GM23338 (cell line): Measurements from ENCODE around the gene UBASH3B. TPM values are rescaled to one million over a fixed set of nuclear protein-coding genes. Genes with fewer than 3 reads are reported as not detected.

Experiments used
- ATAC-seq: fragments of 200-7000 bp; cut with Tn5 transposase; 3 replicates; pipeline ENCODE4 v1.9.1; 2020
- DNase-seq: peaks from one replicate; pipeline ENCODE4 v3.0.0-alpha.2; 2015; ENCODE audit warnings: low spot score
- H2AFZ ChIP-seq: fragments of 200-600 bp; sonication (generic); 2 replicates; pipeline ENCODE4 v1.8.0; 2016; ENCODE audit warnings: antibody characterized with exemption, mild to moderate bottlenecking, moderate library complexity
- H3F3A ChIP-seq: fragments of 200-600 bp; sonication (generic); replicated peaks from 2 replicates; pipeline ENCODE4 v1.8.0; 2017; ENCODE audit warnings: antibody characterized with exemption, mixed run types, low read depth
- H3K27ac ChIP-seq: fragments of 200-600 bp; sonication (generic); 2 replicates; pipeline ENCODE4 v1.6.1; 2016; ENCODE audit warnings: low read depth
- H3K27me3 ChIP-seq: fragments of 200-600 bp; sonication (generic); 2 replicates; pipeline ENCODE4 v1.8.0; 2016; ENCODE audit warnings: mild to moderate bottlenecking, mixed run types, moderate library complexity; ENCODE audit not compliant: insufficient read depth
- H3K36me3 ChIP-seq: fragments of 200-600 bp; sonication (generic); 2 replicates; pipeline ENCODE4 v1.8.0; 2016; ENCODE audit warnings: mild to moderate bottlenecking; ENCODE audit not compliant: insufficient read depth
- H3K4me1 ChIP-seq: fragments of 200-600 bp; sonication (generic); 2 replicates; pipeline ENCODE4 v1.8.0; 2016; ENCODE audit warnings: mild to moderate bottlenecking, moderate library complexity; ENCODE audit not compliant: insufficient read depth
- H3K4me2 ChIP-seq: fragments of 200-600 bp; sonication (generic); 2 replicates; pipeline ENCODE4 v1.7.1; 2017; ENCODE audit warnings: mixed run types
- H3K4me3 ChIP-seq: fragments of 200-600 bp; sonication (generic); 2 replicates; pipeline ENCODE4 v1.6.1; 2016; ENCODE audit warnings: mixed run types
- H3K79me2 ChIP-seq: fragments of 200-600 bp; sonication (generic); replicated peaks from 2 replicates; pipeline ENCODE4 v1.8.0; 2017; ENCODE audit warnings: mild to moderate bottlenecking; ENCODE audit not compliant: insufficient read depth
- H3K9me2 ChIP-seq: fragments of 200-600 bp; sonication (generic); 2 replicates; pipeline ENCODE4 v1.8.0; 2017; ENCODE audit not compliant: insufficient read depth
- H4K20me1 ChIP-seq: fragments of 200-600 bp; sonication (generic); replicated peaks from 2 replicates; pipeline ENCODE4 v1.8.0; 2017; ENCODE audit warnings: mild to moderate bottlenecking; ENCODE audit not compliant: insufficient read depth
- H3K27ac Mint-ChIP-seq: 2 replicates; pipeline ENCODE4 v1.8.0; 2020; ENCODE audit warnings: inconsistent platforms, mild to moderate bottlenecking, moderate library complexity, mixed read lengths
- H3K27me3 Mint-ChIP-seq: 3 replicates; pipeline ENCODE4 v1.8.0; 2022; ENCODE audit warnings: low read depth, mild to moderate bottlenecking, moderate library complexity, mixed read lengths, inconsistent platforms; ENCODE audit not compliant: insufficient read depth, poor library complexity
- H3K36me3 Mint-ChIP-seq: 3 replicates; pipeline ENCODE4 v1.8.0; 2021; ENCODE audit warnings: low read depth, mild to moderate bottlenecking, inconsistent platforms, moderate library complexity, mixed read lengths
- H3K4me1 Mint-ChIP-seq: 3 replicates; pipeline ENCODE4 v1.8.0; 2020; ENCODE audit warnings: mild to moderate bottlenecking, inconsistent platforms, mixed read lengths
- H3K4me3 Mint-ChIP-seq: 3 replicates; pipeline ENCODE4 v1.8.0; 2021; ENCODE audit warnings: moderate library complexity, mild to moderate bottlenecking, inconsistent platforms, mixed read lengths
- H3K9me3 Mint-ChIP-seq: 3 replicates; pipeline ENCODE4 v1.8.0; 2020; ENCODE audit warnings: moderate library complexity, mild to moderate bottlenecking, inconsistent platforms, mixed read lengths
- EZH2phosphoT487 ChIP-seq: fragments of 200-600 bp; sonication (generic); IDR thresholded peaks from one replicate; pipeline ENCODE4 v1.8.1; 2018; ENCODE audit warnings: antibody characterized with exemption; ENCODE audit not compliant: unreplicated experiment
- JUNB ChIP-seq: IDR thresholded peaks from one replicate; pipeline ENCODE4 v1.6.1; 2016; ENCODE audit warnings: antibody characterized with exemption; ENCODE audit not compliant: unreplicated experiment
- STAT1 ChIP-seq: IDR thresholded peaks from one replicate; pipeline ENCODE4 v1.6.1; 2016; ENCODE audit warnings: antibody characterized with exemption; ENCODE audit not compliant: unreplicated experiment
- ZNF114 ChIP-seq: fragments of 250-450 bp; sonication (Bioruptor Pico); IDR thresholded peaks from 2 replicates; pipeline ENCODE4 v1.5.0; 2020; ENCODE audit warnings: mild to moderate bottlenecking, moderate library complexity
- ZNF331 ChIP-seq: fragments of 250-450 bp; sonication (Bioruptor Pico); IDR thresholded peaks from 2 replicates; pipeline ENCODE4 v1.5.0; 2020; ENCODE audit warnings: low read depth, mild to moderate bottlenecking, moderate library complexity
- polyA plus RNA-seq: library from polyadenylated mRNA; unstranded; fragments of >200 nt; fragmentation: Nextera tagmentation; extraction: Ambion mirVana; gene quantifications from 2 replicates; pipeline ENCODE4 v1.2.1, GENCODE V29; 2016
- total RNA-seq: library from RNA; depleted of rRNA; stranded (reverse); fragments of >200 nt; shearing (Covaris generic); gene quantifications from 2 replicates; pipeline ENCODE4 v1.2.3, GENCODE V29; 2014
- TF ChIP-seq, protein P1 (sequence below): IDR thresholded peaks from one replicate; pipeline ENCODE4 v1.6.1; 2018; ENCODE audit warnings: antibody characterized with exemption; ENCODE audit not compliant: unreplicated experiment
- TF ChIP-seq, protein P2 (sequence below): fragments of 250-450 bp; sonication (Bioruptor Pico); IDR thresholded peaks from 2 replicates; pipeline ENCODE4 v1.5.0; 2020; ENCODE audit warnings: mild to moderate bottlenecking, moderate library complexity
- TF ChIP-seq, protein P3 (sequence below), 2 experiments: fragments of 200-600 bp in 1 of 2; sonication (generic) in 1 of 2; conservative IDR thresholded peaks; 2 replicates each; pipeline versions ENCODE4 v1.5.1 to v1.6.1; 2016 to 2017; ENCODE audit warnings: antibody characterized with exemption in 2 of 2, low read depth in 2 of 2, mild to moderate bottlenecking in 2 of 2, moderate library complexity in 1 of 2

UBASH3B gene
- total and polyA plus RNA-seq, 2 experiments from 2014 or later, result 2.1 to 12.0 TPM

DNA sequence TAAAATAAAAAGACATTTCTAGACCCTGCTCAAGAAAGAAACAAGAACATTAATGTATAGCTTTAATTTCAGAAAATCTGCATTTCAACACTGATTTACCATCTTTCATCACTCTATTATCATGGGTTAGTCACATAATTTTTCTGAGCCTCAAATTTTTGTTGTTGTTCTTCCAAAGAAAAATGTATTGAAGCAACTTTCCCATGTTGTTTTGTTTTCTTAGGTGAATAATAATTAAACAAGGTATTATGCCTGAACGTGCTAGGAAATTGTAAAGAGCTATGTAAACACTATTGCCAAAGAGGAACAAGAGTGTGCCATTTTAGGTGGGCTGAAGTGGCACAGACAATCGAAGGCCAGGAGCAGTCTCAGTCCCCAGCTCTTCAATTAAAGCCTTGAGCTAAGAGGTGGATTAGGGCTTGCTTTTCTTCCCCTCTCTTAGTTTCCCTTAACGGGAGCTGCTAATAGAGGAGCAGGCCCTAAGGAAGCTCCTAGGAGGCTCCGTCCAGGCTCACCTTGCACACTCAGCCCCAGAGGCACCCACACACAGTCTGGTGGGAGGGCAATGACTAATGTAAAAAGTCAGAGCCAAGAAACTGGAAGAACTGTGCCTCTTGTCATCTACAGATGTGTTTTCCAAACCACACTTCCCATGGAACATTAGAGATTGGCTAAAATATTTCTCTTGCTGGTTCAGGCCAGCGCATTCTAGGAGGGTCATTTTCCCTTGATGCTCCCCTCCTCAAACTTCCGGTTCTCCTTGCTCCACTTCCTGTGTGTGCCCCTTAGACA, 8.8 kb upstream of the UBASH3B start (continued):
- TF ChIP-seq, protein P1, sequence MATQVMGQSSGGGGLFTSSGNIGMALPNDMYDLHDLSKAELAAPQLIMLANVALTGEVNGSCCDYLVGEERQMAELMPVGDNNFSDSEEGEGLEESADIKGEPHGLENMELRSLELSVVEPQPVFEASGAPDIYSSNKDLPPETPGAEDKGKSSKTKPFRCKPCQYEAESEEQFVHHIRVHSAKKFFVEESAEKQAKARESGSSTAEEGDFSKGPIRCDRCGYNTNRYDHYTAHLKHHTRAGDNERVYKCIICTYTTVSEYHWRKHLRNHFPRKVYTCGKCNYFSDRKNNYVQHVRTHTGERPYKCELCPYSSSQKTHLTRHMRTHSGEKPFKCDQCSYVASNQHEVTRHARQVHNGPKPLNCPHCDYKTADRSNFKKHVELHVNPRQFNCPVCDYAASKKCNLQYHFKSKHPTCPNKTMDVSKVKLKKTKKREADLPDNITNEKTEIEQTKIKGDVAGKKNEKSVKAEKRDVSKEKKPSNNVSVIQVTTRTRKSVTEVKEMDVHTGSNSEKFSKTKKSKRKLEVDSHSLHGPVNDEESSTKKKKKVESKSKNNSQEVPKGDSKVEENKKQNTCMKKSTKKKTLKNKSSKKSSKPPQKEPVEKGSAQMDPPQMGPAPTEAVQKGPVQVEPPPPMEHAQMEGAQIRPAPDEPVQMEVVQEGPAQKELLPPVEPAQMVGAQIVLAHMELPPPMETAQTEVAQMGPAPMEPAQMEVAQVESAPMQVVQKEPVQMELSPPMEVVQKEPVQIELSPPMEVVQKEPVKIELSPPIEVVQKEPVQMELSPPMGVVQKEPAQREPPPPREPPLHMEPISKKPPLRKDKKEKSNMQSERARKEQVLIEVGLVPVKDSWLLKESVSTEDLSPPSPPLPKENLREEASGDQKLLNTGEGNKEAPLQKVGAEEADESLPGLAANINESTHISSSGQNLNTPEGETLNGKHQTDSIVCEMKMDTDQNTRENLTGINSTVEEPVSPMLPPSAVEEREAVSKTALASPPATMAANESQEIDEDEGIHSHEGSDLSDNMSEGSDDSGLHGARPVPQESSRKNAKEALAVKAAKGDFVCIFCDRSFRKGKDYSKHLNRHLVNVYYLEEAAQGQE, result no peak
- TF ChIP-seq JUNB (no peak), ZNF114 (no peak)

DNA sequence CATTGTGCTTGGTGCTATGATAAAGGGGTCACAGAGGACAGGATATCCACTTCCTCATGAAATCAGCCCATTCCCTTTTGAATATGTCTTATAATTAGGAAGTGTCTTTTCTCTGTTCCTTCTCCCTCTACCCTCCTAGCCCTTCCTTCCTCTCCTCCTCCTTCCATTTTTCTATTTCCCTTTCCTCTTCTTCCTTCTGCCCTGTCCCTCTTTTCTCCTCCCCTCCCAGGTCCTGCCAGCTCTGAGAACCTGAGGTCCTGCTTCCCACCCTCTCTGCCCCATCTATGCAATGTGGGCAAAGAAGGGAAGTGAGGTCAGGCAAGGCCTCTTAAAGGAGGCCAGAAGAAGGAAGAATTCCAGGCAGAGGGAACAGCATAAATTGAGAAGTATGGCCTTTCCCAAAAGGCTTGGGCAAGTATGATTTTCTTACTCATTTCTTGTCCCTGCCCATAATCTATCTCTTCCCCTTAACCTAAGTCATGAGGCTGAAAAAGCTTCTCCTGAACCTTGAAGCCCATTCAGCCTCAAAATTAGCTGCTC, 7.7 kb upstream of the UBASH3B start:
- H3K4me3 ChIP-seq, result no peak overlapping the region
- H3K4me2 ChIP-seq, result no peak overlapping the region
- peaks cover 8% of the 10 kb centered on the region for H3K27me3 Mint-ChIP-seq
- H2AFZ ChIP-seq, result no peak overlapping the region; the same call in 1 of the 2 replicates
- no peaks in the 10 kb centered on the region for H3K4me1 Mint-ChIP-seq
- H3K4me3 Mint-ChIP-seq, result no peak overlapping the region
- H3K36me3 ChIP-seq, result no peaks in the 10 kb centered on the region
- no peaks in the 10 kb centered on the region for H3K9me3 Mint-ChIP-seq
- H3K4me1 ChIP-seq, result no peaks in the 10 kb centered on the region
- H3K27ac Mint-ChIP-seq, result no peak overlapping the region
- H3K27me3 ChIP-seq, result no peaks in the 10 kb centered on the region
- H3K79me2 ChIP-seq, result no peaks in the 10 kb centered on the region
- H4K20me1 ChIP-seq, result no peaks in the 10 kb centered on the region
- DNase-seq (no peak), ATAC-seq (no peak)
- H3K27ac ChIP-seq, result no peak overlapping the region
- H3K36me3 Mint-ChIP-seq, result no peaks in the 10 kb centered on the region
- H3F3A ChIP-seq, result no peaks in the 10 kb centered on the region
- no peaks in the 10 kb centered on the region for H3K9me2 ChIP-seq
- TF ChIP-seq, protein P2, sequence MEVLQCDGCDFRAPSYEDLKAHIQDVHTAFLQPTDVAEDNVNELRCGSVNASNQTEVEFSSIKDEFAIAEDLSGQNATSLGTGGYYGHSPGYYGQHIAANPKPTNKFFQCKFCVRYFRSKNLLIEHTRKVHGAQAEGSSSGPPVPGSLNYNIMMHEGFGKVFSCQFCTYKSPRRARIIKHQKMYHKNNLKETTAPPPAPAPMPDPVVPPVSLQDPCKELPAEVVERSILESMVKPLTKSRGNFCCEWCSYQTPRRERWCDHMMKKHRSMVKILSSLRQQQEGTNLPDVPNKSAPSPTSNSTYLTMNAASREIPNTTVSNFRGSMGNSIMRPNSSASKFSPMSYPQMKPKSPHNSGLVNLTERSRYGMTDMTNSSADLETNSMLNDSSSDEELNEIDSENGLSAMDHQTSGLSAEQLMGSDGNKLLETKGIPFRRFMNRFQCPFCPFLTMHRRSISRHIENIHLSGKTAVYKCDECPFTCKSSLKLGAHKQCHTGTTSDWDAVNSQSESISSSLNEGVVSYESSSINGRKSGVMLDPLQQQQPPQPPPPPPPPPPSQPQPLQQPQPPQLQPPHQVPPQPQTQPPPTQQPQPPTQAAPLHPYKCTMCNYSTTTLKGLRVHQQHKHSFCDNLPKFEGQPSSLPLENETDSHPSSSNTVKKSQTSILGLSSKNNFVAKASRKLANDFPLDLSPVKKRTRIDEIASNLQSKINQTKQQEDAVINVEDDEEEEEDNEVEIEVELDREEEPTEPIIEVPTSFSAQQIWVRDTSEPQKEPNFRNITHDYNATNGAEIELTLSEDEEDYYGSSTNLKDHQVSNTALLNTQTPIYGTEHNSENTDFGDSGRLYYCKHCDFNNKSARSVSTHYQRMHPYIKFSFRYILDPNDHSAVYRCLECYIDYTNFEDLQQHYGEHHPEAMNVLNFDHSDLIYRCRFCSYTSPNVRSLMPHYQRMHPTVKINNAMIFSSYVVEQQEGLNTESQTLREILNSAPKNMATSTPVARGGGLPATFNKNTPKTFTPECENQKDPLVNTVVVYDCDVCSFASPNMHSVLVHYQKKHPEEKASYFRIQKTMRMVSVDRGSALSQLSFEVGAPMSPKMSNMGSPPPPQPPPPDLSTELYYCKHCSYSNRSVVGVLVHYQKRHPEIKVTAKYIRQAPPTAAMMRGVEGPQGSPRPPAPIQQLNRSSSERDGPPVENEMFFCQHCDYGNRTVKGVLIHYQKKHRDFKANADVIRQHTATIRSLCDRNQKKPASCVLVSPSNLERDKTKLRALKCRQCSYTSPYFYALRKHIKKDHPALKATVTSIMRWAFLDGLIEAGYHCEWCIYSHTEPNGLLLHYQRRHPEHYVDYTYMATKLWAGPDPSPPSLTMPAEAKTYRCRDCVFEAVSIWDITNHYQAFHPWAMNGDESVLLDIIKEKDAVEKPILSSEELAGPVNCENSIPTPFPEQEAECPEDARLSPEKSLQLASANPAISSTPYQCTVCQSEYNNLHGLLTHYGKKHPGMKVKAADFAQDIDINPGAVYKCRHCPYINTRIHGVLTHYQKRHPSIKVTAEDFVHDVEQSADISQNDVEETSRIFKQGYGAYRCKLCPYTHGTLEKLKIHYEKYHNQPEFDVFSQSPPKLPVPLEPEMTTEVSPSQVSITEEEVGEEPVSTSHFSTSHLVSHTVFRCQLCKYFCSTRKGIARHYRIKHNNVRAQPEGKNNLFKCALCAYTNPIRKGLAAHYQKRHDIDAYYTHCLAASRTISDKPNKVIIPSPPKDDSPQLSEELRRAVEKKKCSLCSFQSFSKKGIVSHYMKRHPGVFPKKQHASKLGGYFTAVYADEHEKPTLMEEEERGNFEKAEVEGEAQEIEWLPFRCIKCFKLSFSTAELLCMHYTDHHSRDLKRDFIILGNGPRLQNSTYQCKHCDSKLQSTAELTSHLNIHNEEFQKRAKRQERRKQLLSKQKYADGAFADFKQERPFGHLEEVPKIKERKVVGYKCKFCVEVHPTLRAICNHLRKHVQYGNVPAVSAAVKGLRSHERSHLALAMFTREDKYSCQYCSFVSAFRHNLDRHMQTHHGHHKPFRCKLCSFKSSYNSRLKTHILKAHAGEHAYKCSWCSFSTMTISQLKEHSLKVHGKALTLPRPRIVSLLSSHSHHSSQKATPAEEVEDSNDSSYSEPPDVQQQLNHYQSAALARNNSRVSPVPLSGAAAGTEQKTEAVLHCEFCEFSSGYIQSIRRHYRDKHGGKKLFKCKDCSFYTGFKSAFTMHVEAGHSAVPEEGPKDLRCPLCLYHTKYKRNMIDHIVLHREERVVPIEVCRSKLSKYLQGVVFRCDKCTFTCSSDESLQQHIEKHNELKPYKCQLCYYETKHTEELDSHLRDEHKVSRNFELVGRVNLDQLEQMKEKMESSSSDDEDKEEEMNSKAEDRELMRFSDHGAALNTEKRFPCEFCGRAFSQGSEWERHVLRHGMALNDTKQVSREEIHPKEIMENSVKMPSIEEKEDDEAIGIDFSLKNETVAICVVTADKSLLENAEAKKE, result no peak
- TF ChIP-seq EZH2phosphoT487 (no peak), ZNF331 (CRISPR knock-in tag) (no peak), STAT1 (no peak), ZNF114 (no peak)
- TF ChIP-seq, protein P1, result no peak
- TF ChIP-seq, protein P3, sequence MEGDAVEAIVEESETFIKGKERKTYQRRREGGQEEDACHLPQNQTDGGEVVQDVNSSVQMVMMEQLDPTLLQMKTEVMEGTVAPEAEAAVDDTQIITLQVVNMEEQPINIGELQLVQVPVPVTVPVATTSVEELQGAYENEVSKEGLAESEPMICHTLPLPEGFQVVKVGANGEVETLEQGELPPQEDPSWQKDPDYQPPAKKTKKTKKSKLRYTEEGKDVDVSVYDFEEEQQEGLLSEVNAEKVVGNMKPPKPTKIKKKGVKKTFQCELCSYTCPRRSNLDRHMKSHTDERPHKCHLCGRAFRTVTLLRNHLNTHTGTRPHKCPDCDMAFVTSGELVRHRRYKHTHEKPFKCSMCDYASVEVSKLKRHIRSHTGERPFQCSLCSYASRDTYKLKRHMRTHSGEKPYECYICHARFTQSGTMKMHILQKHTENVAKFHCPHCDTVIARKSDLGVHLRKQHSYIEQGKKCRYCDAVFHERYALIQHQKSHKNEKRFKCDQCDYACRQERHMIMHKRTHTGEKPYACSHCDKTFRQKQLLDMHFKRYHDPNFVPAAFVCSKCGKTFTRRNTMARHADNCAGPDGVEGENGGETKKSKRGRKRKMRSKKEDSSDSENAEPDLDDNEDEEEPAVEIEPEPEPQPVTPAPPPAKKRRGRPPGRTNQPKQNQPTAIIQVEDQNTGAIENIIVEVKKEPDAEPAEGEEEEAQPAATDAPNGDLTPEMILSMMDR (conservative IDR thresholded peaks at IDR 0.05; ENCODE audit: low read depth in 2 of 2), result no peak
